ENCODE data around the gene DUSP28. TPM values are rescaled to one million over a fixed set of nuclear protein-coding genes. Genes with fewer than 3 reads are reported as not detected.

The DUSP28 gene
- total RNA-seq, 1 experiment from 2014 or later: 2.3 TPM

- TF ChIP-seq TEAD4 (CRISPR knock-in tag; IDR thresholded peaks at IDR 0.05) (no peak), ESRRA (CRISPR knock-in tag; IDR thresholded peaks at IDR 0.05; ENCODE audit: borderline replicate concordance) (no peak), PRRX2 (CRISPR knock-in tag; IDR thresholded peaks at IDR 0.05) (no peak)
Measured at GRCh38 chr2:240596080-240596460, 35.9 kb downstream of the DUSP28 start (continued).

GRCh38 chr2:240596491-240596931 is 36.4 kb downstream of the DUSP28 start:
- no peak overlapping the region for H3K4me3 Mint-ChIP-seq

More at GRCh38 chr2:240596491-240596931, 36.4 kb downstream of the DUSP28 start:
- no peak for DNase-seq (ENCODE audit: low spot score)
- Mint-ChIP-seq H3K4me1 (no peaks in the 10 kb centered on the region), H3K27me3 (ENCODE audit: low read depth) (no peaks in the 10 kb centered on the region), H3K27ac (no peak overlapping the region), H3K36me3 (0 out of 2 replicates have a peak, but pooled peaks cover under 1% of the 10 kb centered on the region), H3K9me3 (no peaks in the 10 kb centered on the region)
- no peak for TF ChIP-seq ARID4B (CRISPR knock-in tag; IDR thresholded peaks at IDR 0.05; ENCODE audit: borderline replicate concordance)
- TF ChIP-seq TEAD4 (CRISPR knock-in tag; IDR thresholded peaks at IDR 0.05): no peak
- TF ChIP-seq AR (CRISPR knock-in tag; IDR thresholded peaks at IDR 0.05): no peak
- no peak for TF ChIP-seq MAX (CRISPR knock-in tag; IDR thresholded peaks at IDR 0.05)
- no peak for TF ChIP-seq ESRRA (CRISPR knock-in tag; IDR thresholded peaks at IDR 0.05; ENCODE audit: borderline replicate concordance)
- no peak for TF ChIP-seq ZNF263 (CRISPR knock-in tag; IDR thresholded peaks at IDR 0.05; ENCODE audit: low read depth)
- TF ChIP-seq ZNF396 (CRISPR knock-in tag; IDR thresholded peaks at IDR 0.05; ENCODE audit: borderline replicate concordance): no peak
- TF ChIP-seq NR3C1 (CRISPR knock-in tag; conservative IDR thresholded peaks at IDR 0.05; ENCODE audit: low read depth): no peak
- no peak for TF ChIP-seq AFF4 (CRISPR knock-in tag; IDR thresholded peaks at IDR 0.05; ENCODE audit: borderline replicate concordance)
- TF ChIP-seq ZBTB21 (CRISPR knock-in tag; IDR thresholded peaks at IDR 0.05; ENCODE audit: borderline replicate concordance): no peak
- POLR2A ChIA-PET: no interaction called here
- no peak for ATAC-seq
- CTCF ChIA-PET: interaction anchor here (0.6 to 1.0 kb wide), 2 partner anchors 30 to 111 kb away, joined by 3 read pairs; no protein-coding TSS in a partner anchor

Measured in WTC11 (cell line).